Measurements from ENCODE around the gene BCKDHA. TPM values are rescaled to one million over a fixed set of nuclear protein-coding genes. Genes with fewer than 3 reads are reported as not detected.
"Not testable (repeated sequence)": the region's sequence is repeated elsewhere in the genome, so short reads cannot be mapped to it uniquely, and the experiment has no call there.

BCKDHA gene
- total RNA-seq, 2 experiments from 2014 or later, result 18.2 to 21.7 TPM

- H3K4me1 Mint-ChIP-seq (ENCODE audit: low read depth), result peaks cover 33% of the 10 kb centered on the region
- peaks cover 4% of the 10 kb centered on the region for H3K36me3 Mint-ChIP-seq (ENCODE audit: low read depth)
- H3K27me3 Mint-ChIP-seq (ENCODE audit: low read depth), result no peaks in the 10 kb centered on the region
- intact Hi-C loops (cut with micrococcal nuclease), result loop anchor here (5.0 kb wide), 1 partner anchor 152 kb away; no protein-coding TSS in a partner anchor
- H3K4me3 Mint-ChIP-seq, result peak overlapping the region; percentile 7
- no peaks in the 10 kb centered on the region for H3K9me3 Mint-ChIP-seq
- no peak for DNase-seq
- no peak overlapping the region for H3K27ac Mint-ChIP-seq
- CTCF ChIA-PET, result no interaction called here
These were observed 2.3 kb upstream of the BCKDHA start for GRCh38 chr19:41395355-41395754.

DNA sequence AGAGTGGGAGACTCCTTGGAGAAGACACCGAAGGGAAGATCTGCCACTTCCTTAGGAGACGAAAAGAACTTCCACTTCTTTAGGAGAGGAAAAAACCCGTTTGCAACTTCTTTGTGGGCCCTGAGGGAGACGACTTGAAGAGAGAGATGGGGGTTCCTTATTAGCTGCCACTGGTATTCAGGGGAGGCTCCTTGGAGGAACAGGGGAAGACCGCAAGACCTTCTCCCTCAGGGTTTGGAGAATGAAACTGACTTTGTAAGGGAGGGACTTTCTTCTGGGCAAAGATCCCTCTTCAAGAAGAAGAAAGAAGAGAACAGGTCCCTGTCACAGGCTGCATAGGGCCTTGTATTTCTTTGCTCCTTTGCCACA lies 416 bp downstream of the BCKDHA start:
- peaks cover 37% of the 10 kb centered on the region for H3K4me1 Mint-ChIP-seq (ENCODE audit: low read depth)
- peaks cover 3% of the 10 kb centered on the region for H3K36me3 Mint-ChIP-seq (ENCODE audit: low read depth)
- CTCF ChIA-PET, result interaction anchor here (0.5 to 1.0 kb wide), 2 partner anchors 21 to 41 kb away, joined by 3 read pairs; no protein-coding TSS in a partner anchor
- H3K9me3 Mint-ChIP-seq, result no peaks in the 10 kb centered on the region
- peak overlapping the region; percentile 98 for H3K27ac Mint-ChIP-seq
- intact Hi-C loops (cut with micrococcal nuclease), result loop anchor here (5.0 kb wide), 1 partner anchor 149 kb away; no protein-coding TSS in a partner anchor
- H3K4me3 Mint-ChIP-seq, result peak overlapping the region; percentile 97
- no peaks in the 10 kb centered on the region for H3K27me3 Mint-ChIP-seq (ENCODE audit: low read depth)
- DNase-seq, result no peak

GRCh38 chr19:41398598-41398997 lies 980 bp downstream of the BCKDHA start:
- Mint-ChIP-seq H3K27ac (peak overlapping the region; percentile 98), H3K4me3 (peak overlapping the region; percentile 97), H3K36me3 (ENCODE audit: low read depth) (peaks cover 3% of the 10 kb centered on the region), H3K9me3 (no peaks in the 10 kb centered on the region), H3K4me1 (ENCODE audit: low read depth) (peaks cover 39% of the 10 kb centered on the region), H3K27me3 (ENCODE audit: low read depth) (no peaks in the 10 kb centered on the region)
- CTCF ChIA-PET, result interaction anchor here (0.5 to 1.0 kb wide), 3 partner anchors 21 to 165 kb away, joined by 3 read pairs; no protein-coding TSS in a partner anchor
- DNase-seq, result no peak
- intact Hi-C loops (cut with micrococcal nuclease), result loop anchor here (5.0 kb wide), 1 partner anchor 149 kb away; no protein-coding TSS in a partner anchor

DNA sequence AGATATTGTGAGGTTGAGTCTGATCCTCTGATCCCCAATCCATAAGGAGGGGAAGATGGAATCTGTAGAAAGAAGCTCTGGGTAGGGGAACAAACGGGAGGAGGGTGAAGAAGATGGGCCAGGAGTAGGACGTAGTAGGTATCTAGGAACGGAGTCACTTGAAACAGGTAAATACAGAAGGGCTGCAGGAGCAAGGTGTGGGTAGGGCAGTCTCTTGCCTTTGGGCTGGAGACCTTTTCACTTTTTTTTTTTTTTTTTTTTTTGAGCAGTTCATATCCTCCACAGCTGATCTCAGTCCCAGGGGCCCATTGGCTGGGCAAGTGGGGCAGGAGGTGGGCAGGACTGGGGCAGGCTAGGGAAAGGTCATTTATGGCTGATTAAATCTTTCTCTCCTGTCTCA lies 1.5 kb downstream of the BCKDHA start:
- DNase-seq, result no peak
- Mint-ChIP-seq H3K9me3 (no peaks in the 10 kb centered on the region), H3K4me3 (peak overlapping the region; percentile 97), H3K27ac (peak overlapping the region; percentile 27), H3K36me3 (ENCODE audit: low read depth) (peaks cover 3% of the 10 kb centered on the region), H3K27me3 (ENCODE audit: low read depth) (no peaks in the 10 kb centered on the region), H3K4me1 (ENCODE audit: low read depth) (peaks cover 37% of the 10 kb centered on the region)
- CTCF ChIA-PET, result interaction anchor here (0.7 to 1.0 kb wide), 2 partner anchors 40 to 165 kb away, joined by 3 read pairs; no protein-coding TSS in a partner anchor
- intact Hi-C loops (cut with micrococcal nuclease), result loop anchor here (5.0 kb wide), 1 partner anchor 148 kb away; no protein-coding TSS in a partner anchor

DNA sequence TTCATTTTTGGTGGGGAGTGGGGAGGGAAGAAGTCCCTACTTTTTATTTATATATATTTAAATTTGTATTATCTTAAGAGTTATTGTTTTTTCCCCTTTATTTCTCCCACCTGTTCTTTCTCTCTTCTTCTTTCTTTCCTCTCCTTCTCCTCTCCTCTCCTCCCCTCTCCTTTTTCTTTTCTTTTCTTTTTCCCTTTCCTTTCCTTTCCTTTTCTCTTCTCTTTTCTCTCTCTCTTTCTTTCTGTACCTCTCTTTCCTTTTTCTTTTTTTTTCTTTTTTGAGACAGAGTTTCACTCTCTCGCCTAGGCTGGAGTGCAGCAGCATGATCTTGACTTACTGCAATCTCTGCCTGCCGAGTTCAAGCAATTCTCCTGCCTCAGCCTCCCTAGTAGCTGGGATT lies 1.9 kb downstream of the BCKDHA start:
- no peak overlapping the region for H3K27ac Mint-ChIP-seq
- H3K27me3 Mint-ChIP-seq (ENCODE audit: low read depth), result no peaks in the 10 kb centered on the region
- H3K36me3 Mint-ChIP-seq (ENCODE audit: low read depth), result peaks cover 3% of the 10 kb centered on the region
- intact Hi-C loops (cut with micrococcal nuclease), result loop anchor here (5.0 kb wide), 1 partner anchor 148 kb away; no protein-coding TSS in a partner anchor
- CTCF ChIA-PET, result no interaction called here
- H3K9me3 Mint-ChIP-seq, result no peaks in the 10 kb centered on the region
- H3K4me1 Mint-ChIP-seq (ENCODE audit: low read depth), result peaks cover 37% of the 10 kb centered on the region
- DNase-seq, result no peak
- no peak overlapping the region for H3K4me3 Mint-ChIP-seq

GRCh38 chr19:41401483-41401882 lies 3.9 kb downstream of the BCKDHA start:
- Mint-ChIP-seq H3K27me3 (ENCODE audit: low read depth) (no peaks in the 10 kb centered on the region), H3K4me3 (no peak overlapping the region), H3K9me3 (no peaks in the 10 kb centered on the region), H3K4me1 (ENCODE audit: low read depth) (peaks cover 25% of the 10 kb centered on the region), H3K36me3 (ENCODE audit: low read depth) (peaks cover 3% of the 10 kb centered on the region), H3K27ac (no peak overlapping the region)
- intact Hi-C loops (cut with micrococcal nuclease), result no loop called here
- no peak for DNase-seq
- CTCF ChIA-PET, result no interaction called here

- Mint-ChIP-seq H3K4me3 (no peak overlapping the region), H3K9me3 (no peaks in the 10 kb centered on the region), H3K4me1 (ENCODE audit: low read depth) (peaks cover 24% of the 10 kb centered on the region), H3K27me3 (ENCODE audit: low read depth) (no peaks in the 10 kb centered on the region), H3K27ac (no peak overlapping the region), H3K36me3 (ENCODE audit: low read depth) (peaks cover 3% of the 10 kb centered on the region)
- intact Hi-C loops (cut with micrococcal nuclease), result no loop called here
- DNase-seq, result no peak
- CTCF ChIA-PET, result no interaction called here
These were observed 4.4 kb downstream of the BCKDHA start for GRCh38 chr19:41402010-41402409.

DNA sequence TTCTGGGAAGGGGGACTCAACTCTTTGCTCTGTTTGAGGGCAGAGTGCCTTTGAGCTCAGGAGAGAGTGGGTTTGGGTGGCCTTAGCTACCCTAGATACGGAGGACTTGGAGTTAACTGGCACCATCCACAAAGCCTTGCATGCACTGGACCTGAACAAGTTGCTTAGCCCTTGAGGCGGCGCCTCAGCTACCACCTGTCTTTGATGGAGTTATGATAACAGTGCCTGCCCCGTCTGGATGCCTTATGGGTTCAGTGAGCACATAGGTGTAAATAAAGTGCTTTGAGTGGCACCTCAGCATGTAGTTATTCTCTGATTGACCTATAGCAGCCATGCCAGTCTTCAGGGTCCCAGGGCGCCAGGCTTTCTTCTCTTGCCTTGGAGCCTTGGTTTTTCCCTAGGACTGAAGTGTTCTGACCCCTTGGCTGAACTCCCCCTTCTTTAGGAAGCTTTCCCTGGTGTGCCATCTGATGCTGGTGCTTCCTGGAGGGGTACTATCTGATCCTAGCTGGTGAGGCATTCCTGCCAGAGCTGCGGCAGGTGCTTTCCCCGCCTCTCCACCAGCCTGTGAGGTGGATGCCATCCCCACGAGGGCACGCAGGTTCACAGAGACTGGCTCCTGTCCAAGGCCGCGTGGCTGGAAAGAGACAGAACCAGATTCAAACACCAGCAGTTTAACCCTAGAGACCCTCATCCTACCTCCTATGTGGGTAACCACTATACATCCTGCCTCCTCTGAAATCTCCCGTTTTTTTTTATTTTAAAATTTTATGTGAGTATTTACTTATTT lies 5.8 kb downstream of the BCKDHA start:
- H3K4me3 Mint-ChIP-seq, result no peak overlapping the region
- DNase-seq, result no peak
- H3K4me1 Mint-ChIP-seq (ENCODE audit: low read depth), result peaks cover 15% of the 10 kb centered on the region
- no peak overlapping the region for H3K27ac Mint-ChIP-seq
- CTCF ChIA-PET, result interaction anchor here (0.6 kb wide), 1 partner anchor 46 kb away, joined by 3 read pairs; no protein-coding TSS in a partner anchor
- H3K36me3 Mint-ChIP-seq (ENCODE audit: low read depth), result peaks cover 3% of the 10 kb centered on the region
- H3K9me3 Mint-ChIP-seq, result no peaks in the 10 kb centered on the region
- intact Hi-C loops (cut with micrococcal nuclease), result no loop called here
- H3K27me3 Mint-ChIP-seq (ENCODE audit: low read depth), result no peaks in the 10 kb centered on the region

GRCh38 chr19:41405776-41406175 lies 8.2 kb downstream of the BCKDHA start:
- intact Hi-C loops (cut with micrococcal nuclease), result no loop called here
- peaks cover 13% of the 10 kb centered on the region for H3K4me1 Mint-ChIP-seq (ENCODE audit: low read depth)
- CTCF ChIA-PET, result no interaction called here
- peaks cover 3% of the 10 kb centered on the region for H3K36me3 Mint-ChIP-seq (ENCODE audit: low read depth)
- no peak for DNase-seq
- H3K27me3 Mint-ChIP-seq (ENCODE audit: low read depth), result no peaks in the 10 kb centered on the region
- no peaks in the 10 kb centered on the region for H3K9me3 Mint-ChIP-seq
- H3K4me3 Mint-ChIP-seq, result no peak overlapping the region
- no peak overlapping the region for H3K27ac Mint-ChIP-seq

GRCh38 chr19:41407271-41407670 lies 9.7 kb downstream of the BCKDHA start:
- H3K27ac Mint-ChIP-seq, result no peak overlapping the region
- H3K36me3 Mint-ChIP-seq (ENCODE audit: low read depth), result no peaks in the 10 kb centered on the region
- no peak overlapping the region for H3K4me3 Mint-ChIP-seq

GRCh38 chr19:41408256-41408655 lies 10.6 kb downstream of the BCKDHA start:
- no peak overlapping the region for H3K4me3 Mint-ChIP-seq
- H3K27ac Mint-ChIP-seq, result no peak overlapping the region
- no peaks in the 10 kb centered on the region for H3K27me3 Mint-ChIP-seq (ENCODE audit: low read depth)
- intact Hi-C loops (cut with micrococcal nuclease), result no loop called here
- no peaks in the 10 kb centered on the region for H3K9me3 Mint-ChIP-seq
- H3K36me3 Mint-ChIP-seq (ENCODE audit: low read depth), result no peaks in the 10 kb centered on the region
- H3K4me1 Mint-ChIP-seq (ENCODE audit: low read depth), result peaks cover 9% of the 10 kb centered on the region
- no peak for DNase-seq
- CTCF ChIA-PET, result interaction anchor here (0.7 to 1.5 kb wide), 3 partner anchors 161 to 234 kb away, joined by 3 to 6 read pairs (median 6); no protein-coding TSS in a partner anchor

More at GRCh38 chr19:41407271-41407670, 9.7 kb downstream of the BCKDHA start:
- CTCF ChIA-PET, result interaction anchor here (0.7 kb wide), 1 partner anchor 232 kb away, joined by 3 read pairs; no protein-coding TSS in a partner anchor
- DNase-seq, result no peak
- peaks cover 9% of the 10 kb centered on the region for H3K4me1 Mint-ChIP-seq (ENCODE audit: low read depth)
- intact Hi-C loops (cut with micrococcal nuclease), result no loop called here
- H3K27me3 Mint-ChIP-seq (ENCODE audit: low read depth), result no peaks in the 10 kb centered on the region
- no peaks in the 10 kb centered on the region for H3K9me3 Mint-ChIP-seq

- H3K4me3 Mint-ChIP-seq; H3K27ac Mint-ChIP-seq; H3K4me1 Mint-ChIP-seq (ENCODE audit: low read depth); H3K9me3 Mint-ChIP-seq; H3K36me3 Mint-ChIP-seq (ENCODE audit: low read depth); H3K27me3 Mint-ChIP-seq (ENCODE audit: low read depth); intact Hi-C loops (cut with micrococcal nuclease); DNase-seq: not testable (repeated sequence)
- CTCF ChIA-PET, result interaction anchor here (1.5 kb wide), 1 partner anchor 233 kb away, joined by 3 read pairs; no protein-coding TSS in a partner anchor
These were observed 11.2 kb downstream of the BCKDHA start for GRCh38 chr19:41408846-41409245.
